Left lung (tissue), 10 donors: ENCODE measurements around the gene CD209. TPM values are rescaled to one million over a fixed set of nuclear protein-coding genes. Genes with fewer than 3 reads are reported as not detected.

Experiments
- ATAC-seq: fragments of 200-7000 bp; cut with Tn5 transposase; one replicate; pipeline ENCODE4 v1.9.1; 2020; ENCODE audit warnings: moderate library complexity
- DNase-seq, 4 donors: peaks; one replicate each; pipeline ENCODE4 v3.0.0-alpha.2; 2013 to 2020
- H3K27ac ChIP-seq, 2 donors: fragments of 200-600 bp; sonication (generic) in 1 of 2; one replicate each; pipeline versions ENCODE4 v1.5.0 to v1.8.0; 2020 to 2021
- H3K27me3 ChIP-seq, 2 donors: fragments of 200-600 bp; sonication (generic) in 1 of 2; one replicate each; pipeline versions ENCODE4 v1.5.0 to v1.8.0; 2020 to 2021
- H3K36me3 ChIP-seq, 2 donors: fragments of 200-600 bp; sonication (generic) in 1 of 2; one replicate each; pipeline versions ENCODE4 v1.5.0 to v1.8.0; 2020 to 2021
- H3K4me1 ChIP-seq, 2 donors: fragments of 200-600 bp; one replicate each; pipeline ENCODE4 v1.8.0; 2021
- H3K4me3 ChIP-seq, 2 donors: fragments of 200-600 bp; sonication (generic) in 1 of 2; one replicate each; pipeline versions ENCODE4 v1.5.0 to v1.8.0; 2020 to 2021; ENCODE audit warnings: mild to moderate bottlenecking in 1 of 2
- H3K9me3 ChIP-seq, 2 donors: fragments of 200-600 bp; sonication (generic) in 1 of 2; one replicate each; pipeline versions ENCODE4 v1.5.0 to v1.8.0; 2020 to 2021
- CTCF ChIP-seq, 2 donors: fragments of 200-600 bp; sonication (generic) in 1 of 2; IDR thresholded peaks; one replicate each; pipeline versions ENCODE4 v1.5.0 to v1.8.0; 2021; ENCODE audit warnings: antibody characterized with exemption in 2 of 2
- intact Hi-C, 2 donors: fragments of 100-400 bp; cut with DNase I; formaldehyde crosslinking; loops; one replicate each; pipeline versions ENCODE4 v1.11.2 to v1.14.2; 2022
- polyA plus RNA-seq, 6 donors: library from polyadenylated mRNA; unstranded; fragments of 120-200 nt; gene quantifications; one replicate each; pipeline ENCODE4 v1.2.1, GENCODE V29; 2013; ENCODE audit not compliant: insufficient read length in 6 of 6
- total RNA-seq, 2 donors: library from RNA; stranded (reverse); fragmentation: NEBNext Ultra II Directional; extraction: Animal tissue kit (Norgen Biotek cat#: 25700); gene quantifications; one replicate each; pipeline ENCODE4 v1.2.1, GENCODE V29; 2021
- donor health status: DM: no; HTN: yes; CAD: no.
- donor health status: DM: no; HTN: no; CAD: no.

Gene CD209
- total and polyA plus RNA-seq, 8 donors, result 2.9 to 10.6 (median 3.2) TPM

- no peak overlapping the region for H3K4me3 ChIP-seq
Observed at GRCh38 chr19:7739801-7740681, 7.3 kb downstream of the CD209 start.

GRCh38 chr19:7739211-7739755 is 8.1 kb downstream of the CD209 start:
- Histone ChIP-seq H3K27ac (no peak overlapping the region), H3K9me3 (no peaks in the 10 kb centered on the region), H3K36me3 (no peaks in the 10 kb centered on the region), H3K4me3 (no peak overlapping the region), H3K27me3 (no peaks in the 10 kb centered on the region), H3K4me1 (peaks cover 0 to 8% of the 10 kb centered on the region in 2 donors)
- no peak for ATAC-seq
- no peak for DNase-seq
- intact Hi-C loops, result no loop called here
- TF ChIP-seq CTCF (IDR thresholded peaks at IDR 0.05), result no peak

More at GRCh38 chr19:7739801-7740681, 7.3 kb downstream of the CD209 start:
- H3K27ac ChIP-seq, result peak overlapping the region; percentile 23 to 63
- no peaks in the 10 kb centered on the region for H3K27me3 ChIP-seq
- no peaks in the 10 kb centered on the region for H3K9me3 ChIP-seq
- H3K4me1 ChIP-seq, result peaks cover 0 to under 1% of the 10 kb centered on the region in 2 donors
- intact Hi-C loops, result no loop called here
- no peaks in the 10 kb centered on the region for H3K36me3 ChIP-seq
- TF ChIP-seq CTCF (IDR thresholded peaks at IDR 0.05), result no peak
- no peak for DNase-seq
- no peak for ATAC-seq

- Histone ChIP-seq H3K27me3 (no peaks in the 10 kb centered on the region), H3K4me1 (peaks cover 0 to 19% of the 10 kb centered on the region in 2 donors), H3K4me3 (no peak overlapping the region), H3K36me3 (no peaks in the 10 kb centered on the region), H3K9me3 (no peaks in the 10 kb centered on the region), H3K27ac (no peak overlapping the region)
- no peak for ATAC-seq
- DNase-seq, result no peak
- intact Hi-C loops, result no loop called here
- no peak for TF ChIP-seq CTCF (IDR thresholded peaks at IDR 0.05)
Observed at GRCh38 chr19:7738023-7738422, 9.3 kb downstream of the CD209 start.

GRCh38 chr19:7737215-7737614 is 10.1 kb downstream of the CD209 start:
- Histone ChIP-seq H3K4me3 (no peak overlapping the region), H3K27me3 (peaks cover 0 to 4% of the 10 kb centered on the region in 2 donors), H3K27ac (no peak overlapping the region), H3K9me3 (no peaks in the 10 kb centered on the region), H3K4me1 (peaks cover 0 to 19% of the 10 kb centered on the region in 2 donors), H3K36me3 (no peaks in the 10 kb centered on the region)
- intact Hi-C loops, result no loop called here
- DNase-seq, result no peak
- ATAC-seq, result no peak
- TF ChIP-seq CTCF (IDR thresholded peaks at IDR 0.05), result no peak

GRCh38 chr19:7736148-7736547 is 11.2 kb downstream of the CD209 start:
- Histone ChIP-seq H3K4me3 (no peak overlapping the region), H3K36me3 (no peaks in the 10 kb centered on the region), H3K27me3 (peaks cover 3 to 15% of the 10 kb centered on the region in 2 donors), H3K4me1 (peaks cover 0 to 19% of the 10 kb centered on the region in 2 donors), H3K9me3 (no peaks in the 10 kb centered on the region), H3K27ac (no peak overlapping the region)
- no peak for TF ChIP-seq CTCF (IDR thresholded peaks at IDR 0.05)
- intact Hi-C loops, result no loop called here
- no peak for ATAC-seq
- DNase-seq, result no peak
